OCI-LY3 (cell line): ENCODE results near the gene SULF2.

Experiments
- CTCF ChIP-seq: fragments of 200-600, 300-600 bp; sonication (generic); IDR thresholded peaks from 2 replicates; pipeline ENCODE4 v1.5.1; 2014; ENCODE audit warnings: antibody characterized with exemption, low read length, low read depth
- EZH2phosphoT487 ChIP-seq: fragments of 200-600 bp; shearing (Covaris generic); IDR thresholded peaks from 2 replicates; pipeline ENCODE4 v1.6.1; 2018; ENCODE audit warnings: antibody characterized with exemption, mixed run types, low read depth

GRCh38 chr20:47710665-47711045 is 74.6 kb downstream of the SULF2 start:
- TF ChIP-seq CTCF, result no peak
- TF ChIP-seq EZH2phosphoT487, result no peak
